CD4-positive, CD25-positive, alpha-beta regulatory T cell (primary cell): ENCODE data around the gene RNF180. TPM values are rescaled to one million over a fixed set of nuclear protein-coding genes. Genes with fewer than 3 reads are reported as not detected.

Source experiments
- ATAC-seq, 2 donors: fragments of 150-1000 bp; cut with Tn5 transposase; one replicate each; pipeline ENCODE4 v1.10.0; 2021; ENCODE audit warnings: low read depth in 2 of 2, moderate number of reproducible peaks in 2 of 2, moderate library complexity in 1 of 2
- DNase-seq, 3 donors: peaks; one replicate each; pipeline versions ENCODE4 v3.0.0 to v3.0.0-alpha.2; 2012 to 2022; ENCODE audit warnings: mixed read lengths in 1 of 3
- H3K27ac ChIP-seq: one replicate; pipeline ENCODE4 v1.7.0; 2013; ENCODE audit warnings: mild to moderate bottlenecking, low read length; ENCODE audit not compliant: insufficient read depth, poor library complexity, severe bottlenecking
- H3K27me3 ChIP-seq: one replicate; pipeline ENCODE4 v1.7.0; 2013; ENCODE audit warnings: low read length; ENCODE audit not compliant: control insufficient read depth, insufficient read depth
- H3K36me3 ChIP-seq: one replicate; pipeline ENCODE4 v1.7.0; 2013; ENCODE audit warnings: mild to moderate bottlenecking, low read length, moderate library complexity; ENCODE audit not compliant: control insufficient read depth, insufficient read depth
- H3K4me1 ChIP-seq: 2 replicates; pipeline ENCODE4 v1.7.0; 2013; ENCODE audit warnings: mild to moderate bottlenecking, low read length; ENCODE audit not compliant: insufficient read depth, control insufficient read depth, poor library complexity, severe bottlenecking
- H3K4me3 ChIP-seq: one replicate; pipeline ENCODE4 v1.7.0; 2013; ENCODE audit warnings: low read depth, mild to moderate bottlenecking, low read length, moderate library complexity
- H3K9me3 ChIP-seq, 2 experiments: 1 replicate in 1 of 2; 2 replicates in 1 of 2; pipeline ENCODE4 v1.7.0; 2013; ENCODE audit warnings: low read length in 2 of 2, mild to moderate bottlenecking in 1 of 2, moderate library complexity in 1 of 2; ENCODE audit not compliant: control insufficient read depth in 2 of 2
- H3K27ac Mint-ChIP-seq, 3 donors: one replicate each; pipeline ENCODE4 v1.8.0; 2020 to 2022; ENCODE audit warnings: mild to moderate bottlenecking in 3 of 3, mixed read lengths in 3 of 3, moderate library complexity in 2 of 3
- H3K27me3 Mint-ChIP-seq: one replicate; pipeline ENCODE4 v1.8.0; 2022; ENCODE audit warnings: mild to moderate bottlenecking, mixed read lengths
- H3K36me3 Mint-ChIP-seq: one replicate; pipeline ENCODE4 v1.8.0; 2020; ENCODE audit warnings: mixed read lengths
- H3K4me1 Mint-ChIP-seq, 4 donors: one replicate each; pipeline ENCODE4 v1.8.0; 2020 to 2022; ENCODE audit warnings: mixed read lengths in 4 of 4, mild to moderate bottlenecking in 1 of 4
- H3K4me3 Mint-ChIP-seq, 4 donors: one replicate each; pipeline ENCODE4 v1.8.0; 2020 to 2022; ENCODE audit warnings: mild to moderate bottlenecking in 4 of 4, mixed read lengths in 4 of 4, moderate library complexity in 3 of 4
- H3K9me3 Mint-ChIP-seq, 7 donors: one replicate each; pipeline ENCODE4 v1.8.0; 2020 to 2022; ENCODE audit warnings: mixed read lengths in 7 of 7, mild to moderate bottlenecking in 3 of 7, moderate library complexity in 2 of 7
- polyA plus RNA-seq, 4 donors: library from polyadenylated mRNA; unstranded; fragments of 300-500 nt; fragmentation: Illumina TruSeq; gene quantifications; one replicate each; pipeline ENCODE4 v1.2.3, GENCODE V29; 2021
- total RNA-seq: library from RNA; stranded (reverse); gene quantifications from one replicate; pipeline ENCODE4 v1.2.3, GENCODE V29; 2022

RNF180 gene
- total and polyA plus RNA-seq, 5 donors from 2014 or later = not detected

GRCh38 chr5:64417390-64417789 is 251.7 kb downstream of the RNF180 start:
- no peak for DNase-seq
- no peaks in the 10 kb centered on the region for H3K4me1 Mint-ChIP-seq
- no peaks in the 10 kb centered on the region for H3K4me1 ChIP-seq
- no peaks in the 10 kb centered on the region for H3K36me3 Mint-ChIP-seq
- H3K9me3 ChIP-seq = peaks cover 0 to 3% of the 10 kb centered on the region in 2 experiments
- no peak overlapping the region for H3K4me3 Mint-ChIP-seq
- H3K27ac Mint-ChIP-seq = no peak overlapping the region
- H3K9me3 Mint-ChIP-seq = peaks cover 0 to 26% (median 5%) of the 10 kb centered on the region in 7 donors
- no peaks in the 10 kb centered on the region for H3K27me3 ChIP-seq
- no peaks in the 10 kb centered on the region for H3K36me3 ChIP-seq
- H3K27ac ChIP-seq = no peak overlapping the region
- no peak overlapping the region for H3K4me3 ChIP-seq
- ATAC-seq = no peak
- no peaks in the 10 kb centered on the region for H3K27me3 Mint-ChIP-seq

GRCh38 chr5:64418013-64418412 is 252.4 kb downstream of the RNF180 start:
- no peak overlapping the region for H3K27ac ChIP-seq
- no peaks in the 10 kb centered on the region for H3K27me3 Mint-ChIP-seq
- H3K9me3 Mint-ChIP-seq = peaks cover 0 to 26% (median 5%) of the 10 kb centered on the region in 7 donors

More at GRCh38 chr5:64418013-64418412, 252.4 kb downstream of the RNF180 start:
- no peaks in the 10 kb centered on the region for H3K4me1 Mint-ChIP-seq
- H3K27ac Mint-ChIP-seq = no peak overlapping the region
- no peaks in the 10 kb centered on the region for H3K4me1 ChIP-seq
- H3K27me3 ChIP-seq = no peaks in the 10 kb centered on the region
- H3K4me3 ChIP-seq = no peak overlapping the region
- no peaks in the 10 kb centered on the region for H3K36me3 Mint-ChIP-seq
- peaks cover 0 to 3% of the 10 kb centered on the region in 2 experiments for H3K9me3 ChIP-seq
- no peaks in the 10 kb centered on the region for H3K36me3 ChIP-seq
- DNase-seq (no peak), ATAC-seq (no peak)
- no peak overlapping the region for H3K4me3 Mint-ChIP-seq

Other genes with a start within 250 kb of the RNF180 start
- not detected for gene HTR1A, start 203.4 kb upstream of the RNF180 start, total RNA-seq
- not detected for gene HTR1A, start 203.4 kb upstream of the RNF180 start, polyA plus RNA-seq